SK-N-SH (cell line): Measurements from ENCODE around the gene SLC9A5. TPM values are rescaled to one million over a fixed set of nuclear protein-coding genes. Genes with fewer than 3 reads are reported as not detected.
A peak's percentile ranks its signal among the peaks of the same experiment; 100 is the strongest.

Source experiments
- CTCF ChIA-PET: fragments of 300-600, 350-600 bp; formaldehyde crosslinking; extraction: SDS; loops from one replicate; lab custom pipeline; 2021; lab: Yijun Ruan, JAX
- POLR2A ChIA-PET: fragments of 350-600 bp; sonication (Branson Sonifier 250); formaldehyde crosslinking; extraction: SDS; loops from one replicate; lab custom pipeline; 2020; ENCODE audit warnings: antibody characterized with exemption, inconsistent platforms; lab: Yijun Ruan, JAX
- DNase-seq: peaks from one replicate; pipeline ENCODE4 v3.0.0; 2012
- H2AFZ ChIP-seq: fragments of 200-600 bp; sonication (generic); 2 replicates; pipeline ENCODE4 v1.8.1; 2016; ENCODE audit warnings: antibody characterized with exemption, mild to moderate bottlenecking, low read depth
- H3F3A ChIP-seq: fragments of 200-600 bp; sonication (generic); replicated peaks from 2 replicates; pipeline ENCODE3; 2016; ENCODE audit warnings: antibody characterized with exemption, mild to moderate bottlenecking; ENCODE audit not compliant: insufficient read depth
- H3K27ac ChIP-seq, 2 experiments: fragments of 200-500 bp in 1 of 2; fragments of 200-600 bp in 1 of 2; sonication (Bioruptor generic) in 1 of 2; sonication (generic), shearing (Covaris generic) in 1 of 2; 2 replicates each; pipeline versions ENCODE4 v1.5.1 to v1.6.1; 2014 to 2016; ENCODE audit warnings: low read depth in 2 of 2, inconsistent platforms in 1 of 2, low read length in 1 of 2, mild to moderate bottlenecking in 1 of 2, mixed read lengths in 1 of 2
- H3K27me3 ChIP-seq: fragments of 200-600 bp; sonication (generic), shearing (Covaris generic); 2 replicates; pipeline ENCODE4 v1.6.1; 2016; ENCODE audit warnings: mixed run types; ENCODE audit not compliant: insufficient read depth
- H3K36me3 ChIP-seq, 2 experiments: fragments of 200-500 bp in 1 of 2; fragments of 200-600 bp in 1 of 2; sonication (Bioruptor generic) in 1 of 2; sonication (generic) in 1 of 2; replicated peaks in 1 of 2; 2 replicates each; pipeline versions ENCODE3 to v1.5.1; 2014 to 2016; ENCODE audit warnings: low read length in 1 of 2, mild to moderate bottlenecking in 1 of 2; ENCODE audit not compliant: insufficient read depth in 2 of 2, control insufficient read depth in 1 of 2
- H3K4me1 ChIP-seq, 2 experiments: fragments of 200-500 bp in 1 of 2; fragments of 200-600 bp in 1 of 2; sonication (Bioruptor generic) in 1 of 2; sonication (generic), shearing (Covaris generic) in 1 of 2; 2 replicates each; pipeline versions ENCODE4 v1.5.1 to v1.6.1; 2014 to 2016; ENCODE audit warnings: low read depth in 1 of 2, low read length in 1 of 2, mixed run types in 1 of 2; ENCODE audit not compliant: insufficient read depth in 2 of 2, control insufficient read depth in 1 of 2
- H3K4me2 ChIP-seq: fragments of 200-600 bp; sonication (generic), shearing (Covaris generic); 2 replicates; pipeline ENCODE4 v1.6.1; 2017; ENCODE audit warnings: mixed run types
- H3K4me3 ChIP-seq, 2 experiments: fragments of 200-500 bp in 1 of 2; fragments of 200-600 bp in 1 of 2; sonication (Bioruptor generic) in 1 of 2; sonication (generic), shearing (Covaris generic) in 1 of 2; 2 replicates each; pipeline versions ENCODE4 v1.5.1 to v1.8.1; 2014 to 2016; ENCODE audit warnings: low read depth in 2 of 2, inconsistent platforms in 1 of 2, low read length in 1 of 2, mild to moderate bottlenecking in 1 of 2, mixed read lengths in 1 of 2, moderate library complexity in 1 of 2
- H3K79me2 ChIP-seq: fragments of 200-600 bp; sonication (generic); 2 replicates; pipeline ENCODE4 v1.8.1; 2017; ENCODE audit warnings: mild to moderate bottlenecking; ENCODE audit not compliant: insufficient read depth
- H3K9ac ChIP-seq: fragments of 200-600 bp; sonication (generic); 2 replicates; pipeline ENCODE4 v1.6.1; 2017; ENCODE audit warnings: mixed run types
- H3K9me2 ChIP-seq: fragments of 200-600 bp; sonication (generic); 2 replicates; pipeline ENCODE4 v1.6.1; 2017; ENCODE audit warnings: mixed run types
- H3K9me3 ChIP-seq: fragments of 200-600 bp; sonication (generic); 2 replicates; pipeline ENCODE4 v1.6.1; 2017; ENCODE audit warnings: mixed run types, mild to moderate bottlenecking, moderate library complexity
- H4K20me1 ChIP-seq: fragments of 200-600 bp; sonication (generic); 2 replicates; pipeline ENCODE4 v1.6.1; 2017; ENCODE audit warnings: mild to moderate bottlenecking, mixed run types; ENCODE audit not compliant: insufficient read depth
- EP300 ChIP-seq, 2 experiments: IDR thresholded peaks; 2 replicates each; pipeline versions ENCODE4 v1.4.0 to v1.6.1; 2012; ENCODE audit warnings: borderline replicate concordance in 1 of 2, low read depth in 1 of 2, low read length in 1 of 2
- EZH2phosphoT487 ChIP-seq: fragments of 200-600 bp; sonication (generic); IDR thresholded peaks from 2 replicates; pipeline ENCODE4 v1.6.1; 2017; ENCODE audit warnings: low read depth, mixed run types, mild to moderate bottlenecking, antibody characterized with exemption, moderate library complexity, borderline replicate concordance
- FOSL2 ChIP-seq: IDR thresholded peaks from 2 replicates; pipeline ENCODE4 v1.4.0; 2012; ENCODE audit warnings: low read depth, mild to moderate bottlenecking, moderate library complexity, borderline replicate concordance
- GATA2 ChIP-seq: sonication (generic); formaldehyde crosslinking; IDR thresholded peaks from 2 replicates; pipeline ENCODE4 v1.5.0; 2020; ENCODE audit warnings: mild to moderate bottlenecking, missing genetic modification reagents
- POLR2AphosphoS5 ChIP-seq: IDR thresholded peaks from 2 replicates; pipeline ENCODE4 v1.6.1; 2012; ENCODE audit warnings: low read depth, low read length
- RFX5 ChIP-seq: IDR thresholded peaks from 2 replicates; pipeline ENCODE4 v1.6.1; 2012; ENCODE audit warnings: mild to moderate bottlenecking, improper control_type of control experiment, low read length
- WGBS: methylation state at CpG from one replicate; pipeline ENCODE4 v1.1.6; 2017; ENCODE audit warnings: low lambda C conversion rate; 5-methylcytosine and 5-hydroxymethylcytosine counted together
- polyA plus RNA-seq, 3 experiments: library from polyadenylated mRNA; depleted of rRNA; stranded (reverse); fragments of >200 nt; gene quantifications; 2 replicates each; pipeline ENCODE4 v1.2.3, GENCODE V29; 2012
- TF ChIP-seq, protein P1 (sequence below): IDR thresholded peaks from 2 replicates; pipeline ENCODE4 v1.4.0; 2012; ENCODE audit warnings: low read depth, borderline replicate concordance
- TF ChIP-seq, protein P2 (sequence below): fragments of 150-350 bp; IDR thresholded peaks from 2 replicates; pipeline ENCODE4 v1.6.1; 2016; ENCODE audit warnings: mild to moderate bottlenecking, low read depth, low read length
- TF ChIP-seq, protein P3 (sequence below): IDR thresholded peaks from 2 replicates; pipeline ENCODE4; 2012

The SLC9A5 gene
- polyA plus RNA-seq, 1 of the 3 experiments (the other 2 are of a cell fraction), result 4.1 TPM

DNA sequence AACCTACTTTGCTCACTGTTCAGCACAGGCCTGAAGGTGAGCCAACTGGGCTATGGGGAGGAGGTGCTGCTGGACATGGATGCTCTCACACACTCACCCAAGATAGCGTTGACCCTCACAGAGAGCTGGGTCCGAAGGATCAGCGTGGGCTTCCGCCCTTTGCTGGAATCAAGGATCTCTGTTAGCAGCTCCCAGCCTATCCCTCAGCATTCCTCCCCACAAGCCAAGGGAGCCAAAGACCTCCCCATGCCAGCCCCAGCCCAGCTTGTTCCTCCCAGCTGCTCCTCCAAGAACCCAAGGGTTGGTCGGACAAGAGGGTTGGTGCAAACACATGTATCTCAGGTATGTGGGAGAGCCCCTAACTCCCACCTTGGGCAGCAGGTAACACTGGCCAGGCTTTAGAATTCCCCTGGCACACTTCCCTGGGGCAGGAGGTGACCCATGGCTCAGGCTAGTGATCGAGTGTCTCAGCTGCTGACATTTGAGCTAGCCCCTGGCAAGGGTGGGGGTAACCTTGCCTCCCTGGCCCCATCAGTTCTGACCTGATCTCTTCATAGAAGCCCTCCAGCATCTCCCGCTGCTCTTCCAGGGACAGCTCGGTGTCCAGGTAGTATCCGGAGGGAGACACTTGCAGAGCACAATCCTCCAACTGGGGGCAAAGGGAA, 9.8 kb upstream of the SLC9A5 start (continued):
- TF ChIP-seq, protein P1, sequence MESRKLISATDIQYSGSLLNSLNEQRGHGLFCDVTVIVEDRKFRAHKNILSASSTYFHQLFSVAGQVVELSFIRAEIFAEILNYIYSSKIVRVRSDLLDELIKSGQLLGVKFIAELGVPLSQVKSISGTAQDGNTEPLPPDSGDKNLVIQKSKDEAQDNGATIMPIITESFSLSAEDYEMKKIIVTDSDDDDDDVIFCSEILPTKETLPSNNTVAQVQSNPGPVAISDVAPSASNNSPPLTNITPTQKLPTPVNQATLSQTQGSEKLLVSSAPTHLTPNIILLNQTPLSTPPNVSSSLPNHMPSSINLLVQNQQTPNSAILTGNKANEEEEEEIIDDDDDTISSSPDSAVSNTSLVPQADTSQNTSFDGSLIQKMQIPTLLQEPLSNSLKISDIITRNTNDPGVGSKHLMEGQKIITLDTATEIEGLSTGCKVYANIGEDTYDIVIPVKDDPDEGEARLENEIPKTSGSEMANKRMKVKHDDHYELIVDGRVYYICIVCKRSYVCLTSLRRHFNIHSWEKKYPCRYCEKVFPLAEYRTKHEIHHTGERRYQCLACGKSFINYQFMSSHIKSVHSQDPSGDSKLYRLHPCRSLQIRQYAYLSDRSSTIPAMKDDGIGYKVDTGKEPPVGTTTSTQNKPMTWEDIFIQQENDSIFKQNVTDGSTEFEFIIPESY, result no peak
- TF ChIP-seq FOSL2, result no peak
- TF ChIP-seq, protein P2, sequence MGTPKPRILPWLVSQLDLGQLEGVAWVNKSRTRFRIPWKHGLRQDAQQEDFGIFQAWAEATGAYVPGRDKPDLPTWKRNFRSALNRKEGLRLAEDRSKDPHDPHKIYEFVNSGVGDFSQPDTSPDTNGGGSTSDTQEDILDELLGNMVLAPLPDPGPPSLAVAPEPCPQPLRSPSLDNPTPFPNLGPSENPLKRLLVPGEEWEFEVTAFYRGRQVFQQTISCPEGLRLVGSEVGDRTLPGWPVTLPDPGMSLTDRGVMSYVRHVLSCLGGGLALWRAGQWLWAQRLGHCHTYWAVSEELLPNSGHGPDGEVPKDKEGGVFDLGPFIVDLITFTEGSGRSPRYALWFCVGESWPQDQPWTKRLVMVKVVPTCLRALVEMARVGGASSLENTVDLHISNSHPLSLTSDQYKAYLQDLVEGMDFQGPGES, result no peak
- no peak for TF ChIP-seq RFX5

DNA sequence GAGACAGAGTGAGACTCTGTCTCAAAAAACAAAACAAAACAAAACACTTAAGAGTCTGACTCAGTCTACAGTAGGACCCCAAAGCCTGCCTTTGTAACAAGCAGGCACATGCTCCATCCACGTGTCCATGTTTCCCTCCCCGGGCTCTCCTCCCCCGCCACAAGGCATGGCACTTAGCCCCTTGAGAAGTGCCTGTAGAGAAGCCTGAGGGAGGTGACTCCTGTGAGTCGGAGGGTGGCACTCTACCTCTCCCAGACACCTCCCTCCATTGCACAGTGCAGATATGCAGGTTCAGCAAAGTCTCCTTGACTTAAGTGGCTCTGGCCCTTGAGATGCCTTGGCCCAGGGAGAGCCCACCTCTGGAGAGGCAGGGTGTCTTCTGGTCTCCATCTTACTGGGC, 8.3 kb upstream of the SLC9A5 start:
- DNase-seq, result no peak
- peaks cover 56% of the 10 kb centered on the region for H3K79me2 ChIP-seq

More for the DNA sequence above, 8.3 kb upstream of the SLC9A5 start:
- WGBS, result 96% methylated on average over 4 of the region's 4 CpGs
- Histone ChIP-seq H4K20me1 (no peaks in the 10 kb centered on the region), H3K4me3 (no peak overlapping the region), H3F3A (peaks cover 59% of the 10 kb centered on the region), H2AFZ (no peak overlapping the region), H3K9ac (peak overlapping the region; percentile 67), H3K4me1 (peaks cover 29 to 51% of the 10 kb centered on the region in 2 experiments; a peak in 3 of 4 replicates), H3K9me2 (no peaks in the 10 kb centered on the region), H3K27me3 (no peaks in the 10 kb centered on the region), H3K4me2 (peak overlapping the region; percentile 59), H3K9me3 (no peaks in the 10 kb centered on the region), H3K27ac (peak overlapping the region; percentile 61 to 96; a peak in 3 of 4 replicates), H3K36me3 (peaks cover 33 to 37% of the 10 kb centered on the region in 2 experiments)
- ChIA-PET CTCF (no interaction called here), POLR2A (no interaction called here)
- TF ChIP-seq GATA2 (CRISPR knock-in tag) (no peak), EZH2phosphoT487 (no peak), FOSL2 (no peak), RFX5 (no peak), EP300 (IDR thresholded peaks at IDR 0.05; ENCODE audit: borderline replicate concordance in 1 of 2, low read depth in 1 of 2, low read length in 1 of 2) (no peak), POLR2AphosphoS5 (no peak)
- TF ChIP-seq, protein P3, sequence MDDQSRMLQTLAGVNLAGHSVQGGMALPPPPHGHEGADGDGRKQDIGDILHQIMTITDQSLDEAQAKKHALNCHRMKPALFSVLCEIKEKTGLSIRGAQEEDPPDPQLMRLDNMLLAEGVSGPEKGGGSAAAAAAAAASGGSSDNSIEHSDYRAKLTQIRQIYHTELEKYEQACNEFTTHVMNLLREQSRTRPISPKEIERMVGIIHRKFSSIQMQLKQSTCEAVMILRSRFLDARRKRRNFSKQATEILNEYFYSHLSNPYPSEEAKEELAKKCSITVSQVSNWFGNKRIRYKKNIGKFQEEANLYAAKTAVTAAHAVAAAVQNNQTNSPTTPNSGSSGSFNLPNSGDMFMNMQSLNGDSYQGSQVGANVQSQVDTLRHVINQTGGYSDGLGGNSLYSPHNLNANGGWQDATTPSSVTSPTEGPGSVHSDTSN, result no peak
